MM.1S (cell line): ENCODE measurements around the gene HRAS.
"Not testable (repeated sequence)": the region's sequence is repeated elsewhere in the genome, so short reads cannot be mapped to it uniquely, and the experiment has no call there.

Experiments
- DNase-seq: peaks from one replicate; pipeline ENCODE4 v3.0.0-alpha.2; 2015
- H2AFZ ChIP-seq: fragments of 300-600 bp; sonication (generic); 2 replicates; pipeline ENCODE4 v1.6.0; 2016; ENCODE audit warnings: antibody characterized with exemption, low read length
- H3F3A ChIP-seq: fragments of 300-600 bp; sonication (generic); 2 replicates; pipeline ENCODE4 v1.6.1; 2016; ENCODE audit warnings: mild to moderate bottlenecking, antibody characterized with exemption, low read length, moderate library complexity, mixed read lengths; ENCODE audit not compliant: insufficient read depth
- H3K27ac ChIP-seq: fragments of 300-600 bp; sonication (generic); 2 replicates; pipeline ENCODE4 v1.5.1; 2016; ENCODE audit warnings: mild to moderate bottlenecking, low read length
- H3K27me3 ChIP-seq: fragments of 300-600 bp; sonication (generic); replicated peaks from 2 replicates; pipeline ENCODE4 v1.6.0; 2016; ENCODE audit warnings: low read length; ENCODE audit not compliant: insufficient read depth
- H3K36me3 ChIP-seq: fragments of 300-600 bp; sonication (generic); replicated peaks from 2 replicates; pipeline ENCODE4 v1.6.1; 2016; ENCODE audit warnings: mild to moderate bottlenecking, low read length, mixed read lengths; ENCODE audit not compliant: insufficient read depth
- H3K4me1 ChIP-seq: fragments of 300-600 bp; sonication (generic); 2 replicates; pipeline ENCODE4 v1.6.1; 2016; ENCODE audit warnings: low read length, mixed read lengths
- H3K4me2 ChIP-seq: fragments of 300-600 bp; sonication (generic); 2 replicates; pipeline ENCODE4 v1.6.0; 2016; ENCODE audit warnings: low read depth, low read length
- H3K4me3 ChIP-seq: fragments of 300-600 bp; sonication (generic); 2 replicates; pipeline ENCODE4 v1.5.1; 2016; ENCODE audit warnings: low read length, mixed read lengths
- H3K79me2 ChIP-seq: fragments of 300-600 bp; sonication (generic); 2 replicates; pipeline ENCODE4 v1.6.1; 2016; ENCODE audit warnings: mixed run types, low read length, mixed read lengths
- H3K9ac ChIP-seq: fragments of 300-600 bp; sonication (generic); 2 replicates; pipeline ENCODE4 v1.6.1; 2016; ENCODE audit warnings: low read length, mixed read lengths
- H3K9me2 ChIP-seq: fragments of 300-600 bp; sonication (generic); replicated peaks from 2 replicates; pipeline ENCODE4 v1.6.1; 2016; ENCODE audit warnings: mild to moderate bottlenecking, low read length, mixed read lengths; ENCODE audit not compliant: insufficient read depth
- H3K9me3 ChIP-seq: fragments of 300-600 bp; sonication (generic); replicated peaks from 2 replicates; pipeline ENCODE4 v1.6.1; 2016; ENCODE audit warnings: mild to moderate bottlenecking, low read length, mixed read lengths; ENCODE audit not compliant: insufficient read depth
- H4K20me1 ChIP-seq: fragments of 300-600 bp; sonication (generic); 2 replicates; pipeline ENCODE4 v1.6.1; 2016; ENCODE audit warnings: mild to moderate bottlenecking, low read length, moderate library complexity, mixed read lengths; ENCODE audit not compliant: insufficient read depth
- EZH2 ChIP-seq: fragments of 300-600 bp; sonication (generic); optimal IDR thresholded peaks from 2 replicates; pipeline ENCODE3; 2017; ENCODE audit warnings: low read depth, mild to moderate bottlenecking, antibody characterized with exemption, low read length, mixed read lengths
- EZH2phosphoT487 ChIP-seq: fragments of 300-600 bp; sonication (generic); IDR thresholded peaks from 2 replicates; pipeline ENCODE4 v1.6.1; 2018; ENCODE audit warnings: antibody characterized with exemption, low read length
- TF ChIP-seq, protein P1 (sequence below): fragments of 300-600 bp; sonication (generic); IDR thresholded peaks from 2 replicates; pipeline ENCODE4 v1.5.1; 2016; ENCODE audit warnings: antibody characterized with exemption, low read length, mixed read lengths

The HRAS gene

DNA sequence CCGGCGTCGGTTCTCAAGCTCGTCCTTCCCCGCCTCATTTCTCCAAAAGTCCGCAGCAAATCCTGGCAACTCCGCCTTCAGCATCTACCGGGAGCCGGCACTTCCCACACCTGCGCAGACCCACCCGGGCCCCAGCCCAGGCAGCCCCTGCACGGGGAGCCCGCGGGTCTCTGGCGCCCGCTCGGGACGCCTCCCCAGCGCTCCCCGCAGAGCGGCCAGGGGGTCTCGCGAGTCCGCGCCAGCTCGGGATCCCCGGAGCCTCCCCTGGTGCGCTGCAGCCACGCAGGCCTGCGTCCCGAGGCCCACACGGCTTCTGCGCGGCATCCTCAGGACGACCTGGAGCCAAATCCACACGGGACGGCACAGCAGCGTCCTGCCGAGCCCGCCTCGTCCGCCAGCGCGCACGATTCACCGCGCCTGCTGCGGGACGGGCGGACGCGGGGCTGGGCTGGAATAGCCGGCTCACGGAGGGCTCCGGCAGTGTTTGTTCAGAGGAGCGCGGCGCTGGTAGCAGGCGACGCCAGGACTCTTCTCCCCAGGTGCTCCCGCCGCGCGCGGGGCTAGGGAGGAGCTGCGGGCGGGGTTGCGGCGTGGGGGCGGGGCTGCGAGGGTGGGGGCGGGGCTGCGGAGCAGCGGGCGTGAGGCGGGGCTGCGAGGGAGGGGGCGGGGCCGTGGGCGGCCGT is 40.1 kb upstream of the HRAS start:
- Histone ChIP-seq H2AFZ (peak overlapping the region; percentile 97), H3K9ac (peak overlapping the region; percentile 55; the same call in 1 of the 2 replicates), H3K4me1 (peaks cover 16% of the 10 kb centered on the region)

DNA sequence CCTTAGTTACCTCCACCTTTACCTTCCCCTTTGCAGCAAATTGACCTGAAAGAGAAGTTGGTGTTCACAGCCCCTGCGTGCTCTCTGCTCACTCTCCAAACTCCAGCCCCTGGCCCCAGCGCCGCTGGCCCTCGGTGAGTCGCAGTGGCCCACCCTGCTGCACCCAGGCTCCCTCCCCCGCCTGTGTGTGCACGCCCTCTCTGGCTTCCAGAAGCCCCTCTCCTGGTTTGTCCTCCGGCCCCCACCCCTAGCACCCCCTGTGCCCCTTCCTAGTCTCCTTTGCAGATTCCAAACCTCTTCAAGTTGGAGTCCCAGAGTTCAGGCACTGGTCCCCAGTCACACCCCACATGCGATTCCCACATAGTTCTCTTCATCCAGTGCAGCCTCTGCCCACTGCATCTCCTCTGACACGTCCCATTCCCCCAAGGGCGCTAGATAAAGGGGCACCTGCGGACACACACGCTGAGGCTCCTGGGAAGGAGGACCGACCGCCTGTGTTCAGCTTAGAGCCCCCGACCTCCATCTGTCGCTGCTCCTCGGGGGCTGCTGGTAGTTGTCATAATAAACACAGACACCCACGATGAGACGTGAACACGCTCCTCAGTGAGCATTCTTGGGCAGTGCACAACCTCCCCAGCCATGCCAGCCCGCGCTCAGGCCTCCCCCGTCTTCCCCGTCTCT is 39.4 kb upstream of the HRAS start:
- DNase-seq, result no peak
- Histone ChIP-seq H3K36me3 (no peaks in the 10 kb centered on the region), H3K9me3 (no peaks in the 10 kb centered on the region), H3F3A (no peaks in the 10 kb centered on the region), H4K20me1 (peaks cover 27% of the 10 kb centered on the region), H3K9me2 (no peaks in the 10 kb centered on the region), H3K4me2 (peak overlapping the region; percentile 100), H3K4me1 (peaks cover 16% of the 10 kb centered on the region), H3K27me3 (peaks cover 9% of the 10 kb centered on the region; the same call in 1 of the 2 replicates), H3K79me2 (peaks cover 32% of the 10 kb centered on the region), H3K9ac (peak overlapping the region; percentile 55; the same call in 1 of the 2 replicates), H3K4me3 (peak overlapping the region; percentile 78), H3K27ac (no peak overlapping the region), H2AFZ (peak overlapping the region; percentile 97; the same call in 1 of the 2 replicates)
- TF ChIP-seq EZH2phosphoT487 (no peak), EZH2 (no peak)
- TF ChIP-seq, protein P1, sequence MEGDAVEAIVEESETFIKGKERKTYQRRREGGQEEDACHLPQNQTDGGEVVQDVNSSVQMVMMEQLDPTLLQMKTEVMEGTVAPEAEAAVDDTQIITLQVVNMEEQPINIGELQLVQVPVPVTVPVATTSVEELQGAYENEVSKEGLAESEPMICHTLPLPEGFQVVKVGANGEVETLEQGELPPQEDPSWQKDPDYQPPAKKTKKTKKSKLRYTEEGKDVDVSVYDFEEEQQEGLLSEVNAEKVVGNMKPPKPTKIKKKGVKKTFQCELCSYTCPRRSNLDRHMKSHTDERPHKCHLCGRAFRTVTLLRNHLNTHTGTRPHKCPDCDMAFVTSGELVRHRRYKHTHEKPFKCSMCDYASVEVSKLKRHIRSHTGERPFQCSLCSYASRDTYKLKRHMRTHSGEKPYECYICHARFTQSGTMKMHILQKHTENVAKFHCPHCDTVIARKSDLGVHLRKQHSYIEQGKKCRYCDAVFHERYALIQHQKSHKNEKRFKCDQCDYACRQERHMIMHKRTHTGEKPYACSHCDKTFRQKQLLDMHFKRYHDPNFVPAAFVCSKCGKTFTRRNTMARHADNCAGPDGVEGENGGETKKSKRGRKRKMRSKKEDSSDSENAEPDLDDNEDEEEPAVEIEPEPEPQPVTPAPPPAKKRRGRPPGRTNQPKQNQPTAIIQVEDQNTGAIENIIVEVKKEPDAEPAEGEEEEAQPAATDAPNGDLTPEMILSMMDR, result no peak

More for the DNA sequence above, 40.1 kb upstream of the HRAS start:
- Histone ChIP-seq H3K9me3 (no peaks in the 10 kb centered on the region), H3K36me3 (no peaks in the 10 kb centered on the region), H3K79me2 (peaks cover 38% of the 10 kb centered on the region), H3K4me2 (peak overlapping the region; percentile 100), H3F3A (no peaks in the 10 kb centered on the region), H4K20me1 (peaks cover 34% of the 10 kb centered on the region), H3K27me3 (0 out of 2 replicates have a peak, but pooled peaks cover 8% of the 10 kb centered on the region), H3K4me3 (peak overlapping the region; percentile 78), H3K9me2 (no peaks in the 10 kb centered on the region), H3K27ac (no peak overlapping the region)
- DNase-seq, result no peak
- no peak for TF ChIP-seq EZH2
- TF ChIP-seq, protein P1, result no peak
- TF ChIP-seq EZH2phosphoT487, result no peak

DNA sequence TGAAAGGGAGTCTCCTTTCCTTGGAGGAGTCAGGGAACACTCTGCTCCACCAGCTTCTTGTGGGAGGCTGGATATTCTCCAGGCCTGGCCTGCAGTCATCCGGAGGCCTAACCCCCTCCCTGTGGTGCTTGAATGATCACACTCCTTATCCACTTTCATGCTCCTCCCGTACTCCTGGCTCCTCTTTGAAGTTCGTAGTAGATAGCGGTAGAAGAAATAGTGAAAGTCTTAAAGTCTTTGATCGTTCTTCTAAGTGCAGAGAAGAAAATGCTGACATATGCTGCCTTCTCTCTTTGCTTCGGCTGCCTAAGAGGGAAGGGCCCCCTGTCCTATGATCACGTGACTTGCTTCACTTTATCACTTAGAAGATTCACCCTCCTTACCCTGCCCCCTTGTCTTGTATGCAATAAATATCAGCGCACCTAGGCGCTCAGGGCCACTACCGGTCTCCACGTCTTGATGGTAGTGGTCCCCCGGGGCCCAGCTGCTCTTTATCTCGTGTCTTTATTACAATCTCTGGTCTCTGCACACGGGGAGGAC is 38.7 kb upstream of the HRAS start:
- H2AFZ ChIP-seq, H3F3A ChIP-seq, H3K4me3 ChIP-seq, H3K4me2 ChIP-seq, DNase-seq, H3K9me2 ChIP-seq, H3K27ac ChIP-seq, H3K9me3 ChIP-seq, H3K36me3 ChIP-seq, H3K9ac ChIP-seq: not testable (repeated sequence)
- Histone ChIP-seq H4K20me1 (peaks cover 20% of the 10 kb centered on the region), H3K4me1 (peaks cover 16% of the 10 kb centered on the region), H3K27me3 (peaks cover 16% of the 10 kb centered on the region), H3K79me2 (peaks cover 25% of the 10 kb centered on the region)
